ENCODE data around the gene SLC36A1. TPM values are rescaled to one million over a fixed set of nuclear protein-coding genes. Genes with fewer than 3 reads are reported as not detected.

Gene SLC36A1
- total and polyA plus RNA-seq, 8 donors: 2.2 to 11.3 (median 5.5) TPM

DNA sequence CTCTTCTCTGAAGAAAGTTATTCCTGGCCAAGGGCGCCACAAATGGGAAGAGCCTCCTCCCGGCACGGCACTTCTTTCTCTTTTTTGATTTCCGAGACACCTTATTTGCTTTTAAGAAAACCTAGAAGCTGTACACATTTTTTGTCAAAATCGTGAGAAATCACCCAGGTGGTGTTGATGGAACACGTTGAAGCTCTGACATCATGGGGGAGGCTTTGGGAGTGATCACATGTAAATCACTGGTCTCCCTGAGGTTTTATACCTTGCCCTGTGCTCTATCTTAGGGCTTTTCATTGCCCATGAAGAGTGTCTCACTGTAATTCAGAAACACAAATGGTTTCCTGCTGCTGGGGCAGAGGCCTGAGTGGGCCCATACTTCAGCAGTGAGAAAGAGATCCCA, 27.4 kb downstream of the SLC36A1 start:
- 35 to 43% methylated on average over 6 of the region's 6 CpGs for WGBS, 2 donors
- Histone ChIP-seq H3K27ac (peak overlapping the region in 3 of 4 donors; percentile 17 to 45 (median 28)), H3K36me3 (no peaks in the 10 kb centered on the region), H3K9me3 (no peaks in the 10 kb centered on the region), H3K4me1 (peaks cover 6 to 22% (median 9%) of the 10 kb centered on the region in 3 donors), H3K27me3 (no peaks in the 10 kb centered on the region), H3K4me3 (no peak overlapping the region)
- DNase-seq (peak in 3 of 6 donors; percentile 52 to 68 (median 62)), FAIRE-seq (no peak), ATAC-seq (peak; percentile 79 to 90 (median 86))
- intact Hi-C loops (cut with DNase I): no loop called here
- TF ChIP-seq, protein P1, sequence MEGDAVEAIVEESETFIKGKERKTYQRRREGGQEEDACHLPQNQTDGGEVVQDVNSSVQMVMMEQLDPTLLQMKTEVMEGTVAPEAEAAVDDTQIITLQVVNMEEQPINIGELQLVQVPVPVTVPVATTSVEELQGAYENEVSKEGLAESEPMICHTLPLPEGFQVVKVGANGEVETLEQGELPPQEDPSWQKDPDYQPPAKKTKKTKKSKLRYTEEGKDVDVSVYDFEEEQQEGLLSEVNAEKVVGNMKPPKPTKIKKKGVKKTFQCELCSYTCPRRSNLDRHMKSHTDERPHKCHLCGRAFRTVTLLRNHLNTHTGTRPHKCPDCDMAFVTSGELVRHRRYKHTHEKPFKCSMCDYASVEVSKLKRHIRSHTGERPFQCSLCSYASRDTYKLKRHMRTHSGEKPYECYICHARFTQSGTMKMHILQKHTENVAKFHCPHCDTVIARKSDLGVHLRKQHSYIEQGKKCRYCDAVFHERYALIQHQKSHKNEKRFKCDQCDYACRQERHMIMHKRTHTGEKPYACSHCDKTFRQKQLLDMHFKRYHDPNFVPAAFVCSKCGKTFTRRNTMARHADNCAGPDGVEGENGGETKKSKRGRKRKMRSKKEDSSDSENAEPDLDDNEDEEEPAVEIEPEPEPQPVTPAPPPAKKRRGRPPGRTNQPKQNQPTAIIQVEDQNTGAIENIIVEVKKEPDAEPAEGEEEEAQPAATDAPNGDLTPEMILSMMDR (IDR thresholded peaks at IDR 0.05): no peak

- peak overlapping the region in 1 of 4 donors; percentile 45 for H3K27ac ChIP-seq
- FAIRE-seq: no peak
- no peak overlapping the region for H3K4me3 ChIP-seq
- no peaks in the 10 kb centered on the region for H3K9me3 ChIP-seq
- H3K4me1 ChIP-seq: peaks cover 6 to 22% (median 9%) of the 10 kb centered on the region in 3 donors
- intact Hi-C loops (cut with DNase I): no loop called here
- no peaks in the 10 kb centered on the region for H3K27me3 ChIP-seq
- H3K36me3 ChIP-seq: no peaks in the 10 kb centered on the region
- TF ChIP-seq, protein P1 (IDR thresholded peaks at IDR 0.05): no peak
- 39 to 40% methylated on average over 2 of the region's 2 CpGs for WGBS, 2 donors
- no peak for DNase-seq
- ATAC-seq: peak; percentile 47 to 60 (median 50)
Observed at GRCh38 chr5:151475388-151475787, 28.0 kb downstream of the SLC36A1 start.

DNA sequence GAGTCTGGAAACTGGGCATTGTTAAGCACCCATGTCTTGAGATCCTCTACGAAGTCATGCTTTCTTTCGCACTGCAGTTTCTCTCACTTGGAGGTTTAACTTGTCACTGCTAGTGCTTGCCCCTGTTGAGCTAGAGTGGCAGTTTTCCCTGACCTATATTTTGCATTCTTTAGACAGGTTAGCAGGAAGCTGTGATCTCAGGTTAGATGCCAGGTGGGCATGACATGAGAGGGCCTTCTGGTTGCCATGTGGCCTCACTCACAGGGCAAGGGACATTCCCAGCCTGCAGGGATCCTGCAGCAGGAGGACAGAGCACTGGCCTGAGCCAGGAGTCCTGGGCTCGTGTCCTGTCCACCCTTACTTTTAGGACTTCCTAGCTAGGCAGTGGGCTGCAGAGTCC, 28.6 kb downstream of the SLC36A1 start:
- TF ChIP-seq, protein P1 (IDR thresholded peaks at IDR 0.05): no peak
- WGBS, 2 donors: 51 to 60% methylated on average over 3 of the region's 3 CpGs
- DNase-seq (peak in 4 of 6 donors; percentile 40 to 51 (median 43)), FAIRE-seq (no peak), ATAC-seq (peak; percentile 46 to 86 (median 76))
- Histone ChIP-seq H3K27ac (peak overlapping the region in 1 of 4 donors; percentile 45), H3K36me3 (no peaks in the 10 kb centered on the region), H3K9me3 (no peaks in the 10 kb centered on the region), H3K4me1 (peaks cover 6 to 22% (median 9%) of the 10 kb centered on the region in 3 donors), H3K27me3 (no peaks in the 10 kb centered on the region), H3K4me3 (no peak overlapping the region)
- intact Hi-C loops (cut with DNase I): no loop called here

- no peaks in the 10 kb centered on the region for H3K27me3 ChIP-seq
- DNase-seq: no peak
- no peaks in the 10 kb centered on the region for H3K9me3 ChIP-seq
- no peak for FAIRE-seq
- H3K4me3 ChIP-seq: no peak overlapping the region
- peaks cover 6 to 22% (median 9%) of the 10 kb centered on the region in 3 donors for H3K4me1 ChIP-seq
- no peak for ATAC-seq
- 93 to 100% methylated on average over 4 of the region's 4 CpGs for WGBS, 2 donors
- no peaks in the 10 kb centered on the region for H3K36me3 ChIP-seq
- no peak overlapping the region for H3K27ac ChIP-seq
- intact Hi-C loops (cut with DNase I): no loop called here
- TF ChIP-seq, protein P1 (IDR thresholded peaks at IDR 0.05): no peak
Observed at GRCh38 chr5:151477101-151477500, 29.7 kb downstream of the SLC36A1 start.

Data from pancreas (tissue), 10 donors.